Hematopoietic multipotent progenitor cell treated with erythropoietin and hydrocortisone succinate and interleukin-3 and kit ligand, for 17 days (in vitro differentiated cells): ENCODE data around the gene TNPO3.
"Not testable (repeated sequence)": the region's sequence is repeated elsewhere in the genome, so short reads cannot be mapped to it uniquely, and the experiment has no call there.

Source experiments
- DNase-seq: peaks from one replicate; pipeline ENCODE4 v3.0.0-alpha.2; 2015; ENCODE audit warnings: low spot score

TNPO3 gene

GRCh38 chr7:129069021-129069420 lies 14.1 kb upstream of the TNPO3 start:
- no peak for DNase-seq

GRCh38 chr7:129067943-129068548 lies 13.1 kb upstream of the TNPO3 start:
- DNase-seq = no peak

GRCh38 chr7:129067132-129067561 lies 12.2 kb upstream of the TNPO3 start:
- not testable (repeated sequence) for DNase-seq

GRCh38 chr7:129066290-129067131 lies 11.6 kb upstream of the TNPO3 start:
- no peak for DNase-seq

- no peak for DNase-seq
Measured at GRCh38 chr7:129055861-129056464, 1.1 kb upstream of the TNPO3 start.

GRCh38 chr7:129055294-129055816 lies 444 bp upstream of the TNPO3 start:
- DNase-seq = no peak

- no peak for DNase-seq
Measured at GRCh38 chr7:129053938-129054437, 923 bp downstream of the TNPO3 start.

GRCh38 chr7:129052441-129052840 lies 2.5 kb downstream of the TNPO3 start:
- no peak for DNase-seq

- not testable (repeated sequence) for DNase-seq
Measured at GRCh38 chr7:129051459-129051858, 3.5 kb downstream of the TNPO3 start.

- DNase-seq = no peak
Measured at GRCh38 chr7:129047761-129048160, 7.2 kb downstream of the TNPO3 start.

GRCh38 chr7:129045682-129046081 lies 9.2 kb downstream of the TNPO3 start:
- DNase-seq = no peak

- no peak for DNase-seq
Measured at GRCh38 chr7:129043012-129043411, 11.9 kb downstream of the TNPO3 start.

GRCh38 chr7:129041142-129042085 lies 13.5 kb downstream of the TNPO3 start:
- DNase-seq = no peak

GRCh38 chr7:129038468-129038867 lies 16.4 kb downstream of the TNPO3 start:
- not testable (repeated sequence) for DNase-seq

- no peak for DNase-seq
Measured at GRCh38 chr7:129037585-129037984, 17.3 kb downstream of the TNPO3 start.

- DNase-seq = no peak
Measured at GRCh38 chr7:129032017-129032416, 22.9 kb downstream of the TNPO3 start.

- DNase-seq = no peak
Measured at GRCh38 chr7:129030440-129030839, 24.5 kb downstream of the TNPO3 start.

- DNase-seq = no peak
Measured at GRCh38 chr7:129024125-129024524, 30.8 kb downstream of the TNPO3 start.

- no peak for DNase-seq
Measured at GRCh38 chr7:129021656-129022055, 33.3 kb downstream of the TNPO3 start.

- no peak for DNase-seq
Measured at GRCh38 chr7:129017933-129018538, 36.9 kb downstream of the TNPO3 start.

- DNase-seq = no peak
Measured at GRCh38 chr7:129017264-129017663, 37.6 kb downstream of the TNPO3 start.
